Lower lobe of right lung (tissue), 2 donors: ENCODE measurements around the gene GALNTL6. TPM values are rescaled to one million over a fixed set of nuclear protein-coding genes. Genes with fewer than 3 reads are reported as not detected.

ENCODE experiments used
- ATAC-seq, 2 donors: fragments of 200-7000 bp; cut with Tn5 transposase; one replicate each; pipeline ENCODE4 v1.9.1; 2020 to 2022; ENCODE audit warnings: mild to moderate bottlenecking in 2 of 2, moderate library complexity in 2 of 2
- DNase-seq: peaks from one replicate; pipeline ENCODE4 v3.0.0-alpha.2; 2020
- H3K27ac ChIP-seq: fragments of 200-600 bp; one replicate; pipeline ENCODE4 v1.8.0; 2022
- H3K27me3 ChIP-seq: fragments of 200-600 bp; one replicate; pipeline ENCODE4 v1.8.0; 2022; ENCODE audit warnings: low read depth
- H3K36me3 ChIP-seq: fragments of 200-600 bp; one replicate; pipeline ENCODE4 v1.8.0; 2022; ENCODE audit warnings: mild to moderate bottlenecking
- H3K4me1 ChIP-seq: fragments of 200-600 bp; one replicate; pipeline ENCODE4 v1.8.0; 2022
- H3K4me3 ChIP-seq: fragments of 200-600 bp; one replicate; pipeline ENCODE4 v1.8.0; 2022; ENCODE audit warnings: mild to moderate bottlenecking
- H3K9me3 ChIP-seq: fragments of 200-600 bp; one replicate; pipeline ENCODE4 v1.8.0; 2022
- CTCF ChIP-seq: fragments of 200-600 bp; IDR thresholded peaks from one replicate; pipeline ENCODE4 v1.8.0; 2022; ENCODE audit warnings: antibody characterized with exemption, mild to moderate bottlenecking
- intact Hi-C: fragments of 100-400 bp; cut with DNase I; formaldehyde crosslinking; loops from one replicate; pipeline ENCODE4 v1.11.0; 2022
- total RNA-seq: library from RNA; stranded (reverse); fragmentation: NEBNext Ultra II Directional; extraction: Animal tissue kit (Norgen Biotek cat#: 25700); gene quantifications from one replicate; pipeline ENCODE4 v1.2.1, GENCODE V29; 2021
- donor health status: DM: no; HTN: yes; CAD: no; lungs with severe emphysema.

The GALNTL6 gene
- total RNA-seq, 1 donor from 2014 or later = not detected

GRCh38 chr4:172751550-172751949 is 938.3 kb downstream of the GALNTL6 start:
- H3K27me3 ChIP-seq = no peaks in the 10 kb centered on the region
- ATAC-seq (no peak), DNase-seq (no peak)
- H3K9me3 ChIP-seq = no peaks in the 10 kb centered on the region
- intact Hi-C loops = no loop called here
- no peak overlapping the region for H3K4me3 ChIP-seq
- no peak for TF ChIP-seq CTCF
- no peaks in the 10 kb centered on the region for H3K4me1 ChIP-seq
- no peak overlapping the region for H3K27ac ChIP-seq
- H3K36me3 ChIP-seq = no peaks in the 10 kb centered on the region

DNA sequence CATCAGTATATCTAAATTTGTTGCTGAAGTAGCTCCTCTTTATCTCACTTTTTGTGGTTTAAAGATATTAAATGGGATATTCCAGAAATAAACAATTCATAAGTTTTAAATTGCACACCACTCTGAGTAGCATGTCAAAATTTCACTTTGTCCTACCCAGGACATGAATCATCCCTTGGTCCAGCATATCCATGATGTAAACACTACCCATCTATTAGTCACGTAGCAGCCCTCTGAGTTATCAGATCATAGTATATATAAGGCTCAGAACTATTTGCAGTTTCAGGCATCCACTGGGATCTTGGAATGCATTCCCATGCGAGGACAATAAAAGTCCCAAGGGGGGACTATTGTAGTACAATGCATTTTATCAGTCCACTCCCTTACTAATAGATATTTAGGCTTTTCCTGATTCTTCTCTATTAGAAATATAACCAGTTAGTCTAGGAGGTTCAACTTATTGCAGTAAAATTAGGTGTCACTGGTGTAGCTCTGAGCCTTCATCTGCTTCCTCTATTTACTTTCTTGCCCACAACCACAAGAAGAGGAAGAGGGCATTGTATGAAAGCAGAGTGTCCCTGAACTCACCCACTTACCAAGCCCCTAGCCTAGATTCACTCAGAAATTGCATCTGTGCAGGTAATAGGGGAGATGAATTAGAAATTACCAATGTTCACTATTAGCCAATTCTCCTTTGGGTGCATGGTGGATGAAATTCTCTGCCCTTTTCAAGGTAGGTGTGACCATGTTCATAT is 945.6 kb downstream of the GALNTL6 start:
- no peaks in the 10 kb centered on the region for H3K36me3 ChIP-seq
- intact Hi-C loops = no loop called here
- no peak for DNase-seq
- no peak overlapping the region for H3K27ac ChIP-seq
- H3K9me3 ChIP-seq = no peaks in the 10 kb centered on the region
- H3K4me3 ChIP-seq = no peak overlapping the region
- no peaks in the 10 kb centered on the region for H3K27me3 ChIP-seq
- peak in 1 of 2 donors; percentile 41 for ATAC-seq
- TF ChIP-seq CTCF = no peak
- no peaks in the 10 kb centered on the region for H3K4me1 ChIP-seq

DNA sequence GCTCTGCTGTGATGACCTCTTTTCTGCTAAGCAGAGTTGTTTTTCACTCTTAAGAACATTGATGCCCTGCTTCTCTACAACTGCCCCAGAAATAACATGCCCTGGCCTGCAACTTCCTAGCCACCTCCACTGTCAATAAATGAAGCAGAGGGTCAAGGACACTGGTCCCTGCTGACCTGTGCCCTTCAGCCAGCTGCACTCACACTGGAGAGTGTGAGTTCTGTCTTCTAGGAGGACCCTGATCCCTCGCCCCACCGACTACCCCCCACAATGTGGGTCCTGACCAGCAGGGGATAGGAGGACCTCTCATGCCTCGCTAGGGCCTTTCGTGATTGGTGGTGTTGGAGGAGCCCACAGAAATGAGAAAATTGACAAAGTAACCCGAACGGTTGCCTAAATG is 947.3 kb downstream of the GALNTL6 start:
- intact Hi-C loops = no loop called here
- DNase-seq = no peak
- Histone ChIP-seq H3K27me3 (no peaks in the 10 kb centered on the region), H3K9me3 (no peaks in the 10 kb centered on the region), H3K36me3 (no peaks in the 10 kb centered on the region), H3K27ac (no peak overlapping the region), H3K4me1 (no peaks in the 10 kb centered on the region), H3K4me3 (no peak overlapping the region)
- TF ChIP-seq CTCF = no peak
- no peak for ATAC-seq

DNA sequence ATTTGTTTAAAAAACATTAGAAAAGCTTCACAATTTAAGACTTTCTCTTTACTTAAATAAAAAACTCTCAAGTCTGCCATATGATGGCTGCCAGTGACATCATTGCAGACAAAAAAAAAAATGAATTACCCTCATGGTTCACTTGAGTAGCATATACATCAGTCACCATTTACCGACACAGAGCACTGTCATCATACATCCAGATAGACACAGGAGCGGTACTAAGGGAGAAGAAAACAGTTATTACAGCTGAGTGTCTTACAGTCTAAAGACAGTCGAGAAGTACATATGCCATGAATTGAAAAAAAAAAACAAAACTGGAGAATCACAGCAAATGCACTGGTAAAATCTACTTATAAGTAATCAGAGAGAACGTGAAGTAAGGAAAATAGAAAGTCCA is 949.7 kb downstream of the GALNTL6 start:
- intact Hi-C loops = no loop called here
- no peak for DNase-seq

GRCh38 chr4:172770787-172771186 is 957.6 kb downstream of the GALNTL6 start:
- Histone ChIP-seq H3K27me3 (no peaks in the 10 kb centered on the region), H3K27ac (no peak overlapping the region), H3K4me1 (no peaks in the 10 kb centered on the region), H3K4me3 (no peak overlapping the region), H3K9me3 (no peaks in the 10 kb centered on the region), H3K36me3 (no peaks in the 10 kb centered on the region)
- ATAC-seq (no peak), DNase-seq (no peak)
- no peak for TF ChIP-seq CTCF
- intact Hi-C loops = no loop called here

More for the DNA sequence above, 949.7 kb downstream of the GALNTL6 start:
- no peak for ATAC-seq
- TF ChIP-seq CTCF = no peak
- Histone ChIP-seq H3K36me3 (no peaks in the 10 kb centered on the region), H3K27ac (no peak overlapping the region), H3K9me3 (no peaks in the 10 kb centered on the region), H3K4me3 (no peak overlapping the region), H3K27me3 (no peaks in the 10 kb centered on the region), H3K4me1 (no peaks in the 10 kb centered on the region)
